A549 (cell line): ENCODE data around the gene RORC. TPM values are rescaled to one million over a fixed set of nuclear protein-coding genes. Genes with fewer than 3 reads are reported as not detected.

ENCODE experiments used
- ATAC-seq, 2 experiments: fragments of 200-7000 bp in 1 of 2; fragments of >200 bp in 1 of 2; cut with Nextera tagmentation in 1 of 2; cut with Tn5 transposase in 1 of 2; 3 replicates each; pipeline versions ENCODE4 v1.8.0 to v1.9.1; 2018 to 2020; ENCODE audit warnings: mild to moderate bottlenecking in 1 of 2, moderate library complexity in 1 of 2
- CTCF ChIA-PET: fragments of 300-600 bp; sonication (Branson Sonifier 250); formaldehyde crosslinking; extraction: SDS; loops from one replicate; lab custom pipeline; 2021; ENCODE audit warnings: antibody characterized with exemption, inconsistent platforms; lab: Yijun Ruan, JAX
- POLR2A ChIA-PET: fragments of 350-600 bp; formaldehyde crosslinking; extraction: SDS; loops from one replicate; lab custom pipeline; 2021; ENCODE audit warnings: antibody characterized with exemption, inconsistent platforms; lab: Yijun Ruan, JAX
- DNase-seq, 2 experiments: peaks; one replicate each; pipeline versions ENCODE4 v3.0.0 to v3.0.0-alpha.2; 2011 to 2016; ENCODE audit warnings: low read depth in 1 of 2, low spot score in 1 of 2
- FAIRE-seq: peaks from 2 replicates; lab custom pipeline; 2011; peaks lifted over from hg19 to GRCh38; lab: Jason Lieb, UNC
- H3K27ac ChIP-seq, 2 experiments: fragments of >200 bp; sonication (Bioruptor Twin); formaldehyde crosslinking; 3 replicates each; pipeline ENCODE4 v1.5.1; 2016 to 2017
- H3K4me1 ChIP-seq: fragments of >200 bp; sonication (Bioruptor Twin); formaldehyde crosslinking; 3 replicates; pipeline ENCODE4 v1.6.1; 2016
- H3K4me2 ChIP-seq: fragments of >200 bp; sonication (Bioruptor Twin); formaldehyde crosslinking; 3 replicates; pipeline ENCODE4 v1.6.1; 2016
- H3K4me3 ChIP-seq: fragments of >200 bp; sonication (Bioruptor Twin); formaldehyde crosslinking; 3 replicates; pipeline ENCODE4 v1.5.1; 2016
- H3K9me3 ChIP-seq: fragments of >200 bp; sonication (Bioruptor Twin); formaldehyde crosslinking; 3 replicates; pipeline ENCODE4 v1.6.1; 2016
- BHLHE40 ChIP-seq: IDR thresholded peaks from 2 replicates; pipeline ENCODE4 v1.6.1; 2012; ENCODE audit warnings: low read depth, low read length, inconsistent platforms
- CTCF ChIP-seq: fragments of >200 bp; sonication (Bioruptor Twin); formaldehyde crosslinking; IDR thresholded peaks from 3 replicates; pipeline ENCODE4 v1.5.1; 2016
- EHMT2 ChIP-seq: fragments of 200-600 bp; sonication (generic); IDR thresholded peaks from 2 replicates; pipeline ENCODE4 v1.6.1; 2016; ENCODE audit warnings: antibody characterized with exemption, low read depth, mild to moderate bottlenecking, moderate library complexity
- ESRRA ChIP-seq: fragments of 150-350 bp; IDR thresholded peaks from 2 replicates; pipeline ENCODE4 v1.6.1; 2014; ENCODE audit warnings: mild to moderate bottlenecking, low read length, borderline replicate concordance
- FOSL2 ChIP-seq, 2 experiments: fragments of 450-650 bp in 1 of 2; fragments of >200 bp in 1 of 2; sonication (Bioruptor Twin) in 1 of 2; formaldehyde crosslinking; IDR thresholded peaks; 2 replicates each; pipeline versions ENCODE4 v1.5.0 to v1.6.1; 2016 to 2020; ENCODE audit warnings: mild to moderate bottlenecking in 1 of 2, moderate library complexity in 1 of 2
- FOXS1 ChIP-seq: fragments of 250-450 bp; sonication (Bioruptor Pico); IDR thresholded peaks from 2 replicates; pipeline ENCODE4 v1.5.0; 2020; ENCODE audit warnings: mild to moderate bottlenecking, moderate library complexity
- GATA3 ChIP-seq: IDR thresholded peaks from 2 replicates; pipeline ENCODE4 v1.6.1; 2012; ENCODE audit warnings: borderline replicate concordance
- HDAC2 ChIP-seq: fragments of 200-600 bp; sonication (generic); IDR thresholded peaks from 2 replicates; pipeline ENCODE4 v1.6.1; 2016
- HES2 ChIP-seq: fragments of >200 bp; sonication (Bioruptor Twin); formaldehyde crosslinking; IDR thresholded peaks from 2 replicates; pipeline ENCODE4 v1.6.1; 2016
- HEYL ChIP-seq: fragments of 250-450 bp; sonication (Bioruptor Pico); IDR thresholded peaks from 2 replicates; pipeline ENCODE4 v1.8.0; 2021; ENCODE audit warnings: mild to moderate bottlenecking, moderate library complexity
- HMGXB4 ChIP-seq: fragments of 250-450 bp; sonication (Bioruptor Pico); IDR thresholded peaks from 2 replicates; pipeline ENCODE4 v1.5.0; 2021; ENCODE audit warnings: mild to moderate bottlenecking, moderate library complexity, borderline replicate concordance
- HOXA7 ChIP-seq: fragments of 250-450 bp; sonication (Bioruptor Pico); IDR thresholded peaks from 2 replicates; pipeline ENCODE4 v1.5.0; 2020; ENCODE audit warnings: mild to moderate bottlenecking, moderate library complexity
- HOXB5 ChIP-seq: fragments of 250-450 bp; sonication (Bioruptor Pico); IDR thresholded peaks from 2 replicates; pipeline ENCODE4 v1.5.0; 2020; ENCODE audit warnings: mild to moderate bottlenecking, moderate library complexity
- MAFK ChIP-seq: fragments of 450-650 bp; IDR thresholded peaks from 2 replicates; pipeline ENCODE4 v1.6.1; 2014; ENCODE audit not compliant: partially characterized antibody
- MAZ ChIP-seq: fragments of 150-350 bp; IDR thresholded peaks from 2 replicates; pipeline ENCODE4 v1.6.1; 2014; ENCODE audit warnings: antibody characterized with exemption, low read depth, low read length, borderline replicate concordance
- NR3C1 ChIP-seq: fragments of >200 bp; sonication (Bioruptor Twin); formaldehyde crosslinking; IDR thresholded peaks from 3 replicates; pipeline ENCODE4 v1.6.1; 2017
- POLR2AphosphoS2 ChIP-seq: conservative IDR thresholded peaks from 2 replicates; pipeline ENCODE4 v1.6.1; 2012; ENCODE audit warnings: low read length, improper control_type of control experiment, inconsistent platforms
- RARB ChIP-seq: fragments of 250-450 bp; sonication (Bioruptor Pico); IDR thresholded peaks from 2 replicates; pipeline ENCODE4 v1.8.0; 2021; ENCODE audit warnings: mild to moderate bottlenecking, moderate library complexity
- RCOR1 ChIP-seq: fragments of 150-350 bp; IDR thresholded peaks from 2 replicates; pipeline ENCODE4 v1.6.1; 2014; ENCODE audit warnings: antibody characterized with exemption, low read length, low read depth
- RNF2 ChIP-seq: fragments of 200-600 bp; sonication (generic); IDR thresholded peaks from 2 replicates; pipeline ENCODE4 v1.6.1; 2016; ENCODE audit warnings: low read depth, mild to moderate bottlenecking, antibody characterized with exemption, moderate library complexity, borderline replicate concordance
- SREBF2 ChIP-seq: fragments of 450-650 bp; IDR thresholded peaks from 2 replicates; pipeline ENCODE4 v1.6.1; 2014; ENCODE audit warnings: mild to moderate bottlenecking, moderate library complexity
- USF2 ChIP-seq: fragments of 450-650 bp; IDR thresholded peaks from 2 replicates; pipeline ENCODE4 v1.6.1; 2014; ENCODE audit warnings: antibody characterized with exemption
- ZC3H11A ChIP-seq: fragments of 450-650 bp; IDR thresholded peaks from 2 replicates; pipeline ENCODE4 v1.6.1; 2014; ENCODE audit warnings: antibody characterized with exemption, mild to moderate bottlenecking
- ZFP36 ChIP-seq: fragments of 450-650 bp; IDR thresholded peaks from 2 replicates; pipeline ENCODE4 v1.6.1; 2014; ENCODE audit warnings: borderline replicate concordance; ENCODE audit not compliant: partially characterized antibody
- ZNF302 ChIP-seq: fragments of 250-450 bp; sonication (Bioruptor Pico); IDR thresholded peaks from 2 replicates; pipeline ENCODE4 v1.9.0; 2021; ENCODE audit warnings: inconsistent platforms, mild to moderate bottlenecking, moderate library complexity
- WGBS: methylation state at CpG from one replicate; pipeline ENCODE4 v1.1.6; 2017; ENCODE audit errors: missing lambda C conversion rate; 5-methylcytosine and 5-hydroxymethylcytosine counted together
- polyA plus RNA-seq, 4 experiments: library from polyadenylated mRNA; depleted of rRNA in 3 of 4; stranded (reverse); fragments of >200 nt; fragmentation: RNase III in 1 of 4; extraction: RNeasy Plus Mini Kit Qiagen cat#74134 plus additional on column Dnase treatment in 1 of 4; gene quantifications; 2 replicates in 3 of 4; 3 replicates in 1 of 4; pipeline ENCODE4 v1.2.3, GENCODE V29; 2011 to 2017

Gene RORC
- polyA plus RNA-seq, 2 of the 4 experiments (the other 2 are of a cell fraction): 0.06 to 0.25 TPM

- FAIRE-seq: no peak
- H3K27ac ChIP-seq: no peak overlapping the region
- no peak overlapping the region for H3K4me3 ChIP-seq
- DNase-seq: no peak
- no peaks in the 10 kb centered on the region for H3K4me1 ChIP-seq
- H3K4me2 ChIP-seq: no peak overlapping the region
- 87% methylated on average over 4 of the region's 4 CpGs for WGBS
- H3K9me3 ChIP-seq: no peaks in the 10 kb centered on the region
- POLR2A ChIA-PET: no interaction called here
- CTCF ChIA-PET: interaction anchor here (0.7 to 1.7 kb wide), 6 partner anchors 11 to 243 kb away, joined by 3 to 6 read pairs (median 3); no protein-coding TSS in a partner anchor
- ATAC-seq: no peak
- TF ChIP-seq HOXB5 (no peak), RNF2 (no peak), FOSL2 (IDR thresholded peaks at IDR 0.05) (no peak), FOSL2 (CRISPR knock-in tag; IDR thresholded peaks at IDR 0.05) (no peak), USF2 (no peak), GATA3 (no peak), POLR2AphosphoS2 (no peak), ZC3H11A (no peak), ESRRA (no peak), FOXS1 (CRISPR knock-in tag) (no peak), CTCF (no peak), HEYL (CRISPR knock-in tag) (no peak), HDAC2 (no peak), ZFP36 (no peak), NR3C1 (no peak), HES2 (no peak)
These were observed 51.8 kb downstream of the RORC start for GRCh38 chr1:151779852-151780251.

GRCh38 chr1:151777317-151777716 is 54.3 kb downstream of the RORC start:
- Histone ChIP-seq H3K9me3 (no peaks in the 10 kb centered on the region), H3K4me2 (no peak overlapping the region), H3K4me1 (no peaks in the 10 kb centered on the region), H3K27ac (no peak overlapping the region), H3K4me3 (no peak overlapping the region)
- no peak for DNase-seq
- FAIRE-seq: no peak
- no peak for ATAC-seq
- WGBS: 68% methylated on average over 4 of the region's 4 CpGs
- POLR2A ChIA-PET: no interaction called here
- CTCF ChIA-PET: no interaction called here
- TF ChIP-seq MAFK (peak; percentile 46), RCOR1 (no peak)

- H3K4me3 ChIP-seq: no peak overlapping the region
- DNase-seq (no peak), FAIRE-seq (no peak), ATAC-seq (no peak)
- no peak for TF ChIP-seq BHLHE40
- no peak for TF ChIP-seq HES2
- no peak for TF ChIP-seq RARB (CRISPR knock-in tag)
- TF ChIP-seq ZNF302 (CRISPR knock-in tag): no peak
- no peak for TF ChIP-seq HOXB5
- TF ChIP-seq NR3C1: no peak
- no peak for TF ChIP-seq HDAC2
- TF ChIP-seq HOXA7 (CRISPR knock-in tag): no peak
- no peak for TF ChIP-seq MAZ
- no peak for TF ChIP-seq GATA3
- TF ChIP-seq RNF2: no peak
- TF ChIP-seq USF2: no peak
- no peak for TF ChIP-seq FOXS1 (CRISPR knock-in tag)
- no peak for TF ChIP-seq HMGXB4 (CRISPR knock-in tag)
- no peak for TF ChIP-seq EHMT2
- no peak for TF ChIP-seq SREBF2
- H3K4me1 ChIP-seq: no peaks in the 10 kb centered on the region
- H3K4me2 ChIP-seq: no peak overlapping the region
- H3K9me3 ChIP-seq: no peaks in the 10 kb centered on the region
- WGBS: 80% methylated on average over 3 of the region's 3 CpGs
- POLR2A ChIA-PET: no interaction called here
- no peak overlapping the region for H3K27ac ChIP-seq
- CTCF ChIA-PET: interaction anchor here (1.0 kb wide), 1 partner anchor 27 kb away, joined by 3 read pairs; no protein-coding TSS in a partner anchor
These were observed 54.9 kb downstream of the RORC start for GRCh38 chr1:151776665-151777062.
